Cardiac fibroblast (primary cell): ENCODE data around the gene DIPK1B.

Experiments used
- DNase-seq, 2 donors: peaks; one replicate each; pipeline versions ENCODE4 v3.0.0 to v3.0.0-alpha.2; 2010; ENCODE audit warnings: low read depth in 2 of 2
- H3K4me3 ChIP-seq, 2 donors: replicated peaks in 1 of 2; 1 replicate in 1 of 2; 2 replicates in 1 of 2; pipeline ENCODE4 v1.5.1; 2011; ENCODE audit warnings: low read depth in 2 of 2, low read length in 2 of 2, mild to moderate bottlenecking in 2 of 2, moderate library complexity in 1 of 2
- CTCF ChIP-seq: IDR thresholded peaks from one replicate; pipeline ENCODE4 v1.5.1; 2011; ENCODE audit warnings: low read depth, mild to moderate bottlenecking, low read length, inconsistent platforms

Gene DIPK1B

GRCh38 chr9:136686794-136687711, 25.3 kb upstream of the DIPK1B start, which contains the start of gene AGPAT2:
Gene AGPAT2 (minus strand): TSS chr9:136687457. CDS start chr9:136687357, 100 bp downstream.
- DNase-seq = peak; percentile 41 to 53
- peak within 1 kb of the TSS; percentile 72 to 89 for H3K4me3 ChIP-seq
- TF ChIP-seq CTCF = no peak

- peak overlapping the region; percentile 8 to 72 for H3K4me3 ChIP-seq
- no peak for DNase-seq
- TF ChIP-seq CTCF = no peak
These were observed 24.6 kb upstream of the DIPK1B start for GRCh38 chr9:136687721-136688223.

GRCh38 chr9:136688274-136689107, 23.9 kb upstream of the DIPK1B start:
- no peak overlapping the region for H3K4me3 ChIP-seq
- no peak for DNase-seq
- TF ChIP-seq CTCF = no peak

- TF ChIP-seq CTCF = no peak
- no peak for DNase-seq
- no peak overlapping the region for H3K4me3 ChIP-seq
These were observed 23.3 kb upstream of the DIPK1B start for GRCh38 chr9:136689108-136689460.

- TF ChIP-seq CTCF = no peak
- no peak overlapping the region for H3K4me3 ChIP-seq
- DNase-seq = no peak
These were observed 22.1 kb upstream of the DIPK1B start for GRCh38 chr9:136690104-136690805.

- TF ChIP-seq CTCF = no peak
- H3K4me3 ChIP-seq = no peak overlapping the region
- peak in 1 of 2 donors; percentile 26 for DNase-seq
These were observed 21.5 kb upstream of the DIPK1B start for GRCh38 chr9:136690806-136691261.
